Stimulated activated CD4-positive, alpha-beta T cell treated with anti-CD3 and anti-CD28 coated beads, Interleukin-1b, Interleukin-23, amount 100 ng/mL, for 4 hours (primary cell): ENCODE data around the gene GTF3C4.

ENCODE experiments used
- DNase-seq, 2 donors: peaks; one replicate each; pipeline ENCODE4 v3.0.0-alpha.2; 2020; ENCODE audit warnings: low read depth in 2 of 2

GTF3C4 gene

GRCh38 chr9:132647355-132647754 is 22.9 kb upstream of the GTF3C4 start:
- DNase-seq: no peak

DNA sequence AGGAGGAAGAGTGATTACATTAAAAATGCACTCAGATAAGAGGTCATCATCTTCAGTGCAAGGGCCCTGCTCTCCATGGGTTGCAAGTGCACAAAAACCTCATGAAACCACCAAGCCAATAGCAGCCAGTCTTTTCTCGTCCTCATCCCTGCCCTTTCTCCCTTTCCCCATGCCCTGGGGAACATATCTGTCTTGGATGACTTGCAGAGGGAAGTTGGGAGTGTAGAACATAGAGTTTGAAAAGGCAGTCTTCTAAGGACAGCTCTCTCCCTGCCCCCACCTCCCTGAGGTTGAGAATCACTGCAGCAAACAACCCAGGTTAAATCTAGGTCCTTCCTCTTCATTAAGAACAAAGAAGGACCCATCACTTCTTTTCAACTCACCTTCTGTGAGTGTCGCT is 22.5 kb upstream of the GTF3C4 start:
- DNase-seq: no peak

GRCh38 chr9:132648283-132648682 is 22.0 kb upstream of the GTF3C4 start:
- no peak for DNase-seq

DNA sequence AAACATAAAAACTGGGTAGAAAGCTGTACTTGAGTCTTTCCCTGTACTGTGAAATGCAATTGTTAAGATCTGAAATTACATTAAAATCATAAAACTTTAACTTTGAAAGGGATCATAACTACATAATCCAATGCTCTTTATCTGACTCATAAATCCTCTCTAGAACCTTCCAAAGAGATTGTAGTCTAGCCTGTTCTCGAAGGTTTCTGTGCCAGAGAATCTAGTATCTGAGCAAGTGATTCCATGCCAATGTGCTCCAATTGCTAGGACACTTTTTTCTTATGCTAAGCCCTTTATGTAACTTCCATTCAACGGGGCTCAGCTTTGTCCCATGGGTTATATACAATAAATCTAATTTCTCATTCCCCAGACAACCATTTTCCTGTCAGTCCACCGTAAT is 21.6 kb upstream of the GTF3C4 start:
- DNase-seq: no peak

DNA sequence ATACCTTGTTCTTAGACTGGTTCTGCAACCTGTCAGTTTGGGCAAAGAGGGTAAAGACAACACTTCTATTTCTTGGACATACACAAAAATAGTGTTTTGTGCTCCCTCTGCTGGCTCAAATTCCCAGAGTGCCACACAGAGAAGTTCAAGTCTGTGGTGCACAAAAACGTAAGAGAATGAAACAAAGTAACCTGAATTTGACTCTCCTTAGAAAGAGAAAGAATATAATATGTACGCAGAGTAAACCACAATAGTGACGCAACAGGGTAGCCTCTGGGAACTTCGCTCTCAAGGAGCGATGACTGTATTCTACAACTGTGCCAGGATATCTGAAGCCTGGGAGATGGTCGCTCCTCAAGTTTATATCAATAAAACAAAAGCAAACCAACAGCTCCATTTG is 19.0 kb upstream of the GTF3C4 start:
- DNase-seq: no peak

- no peak for DNase-seq
These were observed 14.0 kb upstream of the GTF3C4 start for GRCh38 chr9:132656299-132656698.

GRCh38 chr9:132662152-132662945 is 7.9 kb upstream of the GTF3C4 start:
- no peak for DNase-seq

- no peak for DNase-seq
These were observed 7.1 kb upstream of the GTF3C4 start for GRCh38 chr9:132663117-132663516.

DNA sequence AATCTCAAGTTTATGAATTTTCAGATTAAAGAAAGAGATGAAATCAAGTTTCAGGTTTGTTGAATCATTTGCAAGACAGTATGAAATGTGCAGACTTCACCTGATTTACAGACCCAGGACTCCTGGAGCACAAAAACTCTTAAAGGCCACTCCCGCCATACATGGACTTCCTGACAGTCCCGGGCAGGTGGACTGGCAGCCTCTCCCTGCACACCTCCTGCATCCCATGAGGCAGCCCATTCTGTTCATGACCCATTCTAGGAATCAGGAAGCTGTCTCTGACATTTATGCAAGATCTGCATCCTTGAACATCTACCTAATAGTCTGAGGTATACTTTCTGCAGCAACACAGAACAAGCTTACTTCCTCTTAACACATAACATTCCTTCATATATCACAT is 6.4 kb upstream of the GTF3C4 start:
- DNase-seq: no peak

DNA sequence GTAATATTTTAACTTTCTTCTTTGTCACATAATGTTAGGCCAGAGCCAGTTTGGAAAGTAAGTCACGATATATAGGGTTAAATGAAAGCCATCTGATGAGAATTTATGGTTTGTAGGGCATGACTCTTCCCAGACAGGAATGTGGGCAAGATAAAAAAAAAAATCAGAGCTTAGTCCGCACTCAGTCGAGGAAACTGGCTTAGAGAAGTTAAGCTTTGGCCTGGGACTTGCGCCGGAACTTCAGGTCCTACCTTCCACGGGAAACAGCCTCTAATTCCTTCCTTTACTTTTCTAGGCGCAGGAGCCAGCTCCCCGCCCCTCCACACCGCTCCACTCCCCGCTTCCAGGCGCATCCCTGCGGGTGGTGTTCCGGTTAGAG is 956 bp upstream of the GTF3C4 start:
- no peak for DNase-seq

DNA sequence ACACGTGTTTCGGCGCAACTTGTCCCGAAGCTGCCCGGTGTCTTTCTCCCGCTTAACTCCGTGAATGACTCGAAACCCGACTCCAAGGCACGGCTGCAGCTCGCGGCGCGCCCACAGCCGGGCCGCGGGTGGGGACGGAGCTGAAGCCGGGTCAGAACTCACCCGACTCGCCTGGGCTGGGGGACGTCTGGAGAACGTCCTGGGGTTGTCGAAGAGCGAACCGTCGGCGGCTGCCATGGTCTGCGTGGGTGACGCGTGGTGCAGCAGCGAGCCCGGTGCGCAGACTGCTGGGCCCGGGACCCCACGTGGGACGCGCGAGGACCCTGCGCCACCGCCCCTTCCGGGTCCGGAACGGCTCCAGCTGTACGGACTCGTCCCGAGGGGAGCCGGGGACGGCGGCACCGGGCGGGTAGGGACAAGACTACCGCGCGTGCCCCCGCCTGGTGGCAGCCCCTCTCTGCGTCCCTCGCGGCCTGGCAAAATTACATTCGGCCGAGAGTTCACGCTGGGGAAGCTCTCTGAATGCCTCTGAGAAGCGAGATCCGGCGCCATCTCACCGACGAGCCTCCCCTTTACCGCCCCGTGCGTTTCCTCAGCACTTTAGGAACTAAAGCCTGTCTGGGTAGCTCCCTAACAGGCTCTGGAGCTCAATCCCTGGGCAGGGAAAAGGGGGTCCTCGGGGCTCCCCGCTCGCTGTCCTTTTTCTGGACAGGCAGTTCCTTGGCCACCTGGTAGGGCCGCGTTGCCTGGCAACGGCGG is 387 bp upstream of the GTF3C4 start, which contains the start of gene DDX31:
Gene DDX31 (minus strand): TSS at position 286 of the 759 bp plus-strand sequence. CDS start 49 bp downstream, at position 237.
- peak; percentile 84 to 85 for DNase-seq

DNA sequence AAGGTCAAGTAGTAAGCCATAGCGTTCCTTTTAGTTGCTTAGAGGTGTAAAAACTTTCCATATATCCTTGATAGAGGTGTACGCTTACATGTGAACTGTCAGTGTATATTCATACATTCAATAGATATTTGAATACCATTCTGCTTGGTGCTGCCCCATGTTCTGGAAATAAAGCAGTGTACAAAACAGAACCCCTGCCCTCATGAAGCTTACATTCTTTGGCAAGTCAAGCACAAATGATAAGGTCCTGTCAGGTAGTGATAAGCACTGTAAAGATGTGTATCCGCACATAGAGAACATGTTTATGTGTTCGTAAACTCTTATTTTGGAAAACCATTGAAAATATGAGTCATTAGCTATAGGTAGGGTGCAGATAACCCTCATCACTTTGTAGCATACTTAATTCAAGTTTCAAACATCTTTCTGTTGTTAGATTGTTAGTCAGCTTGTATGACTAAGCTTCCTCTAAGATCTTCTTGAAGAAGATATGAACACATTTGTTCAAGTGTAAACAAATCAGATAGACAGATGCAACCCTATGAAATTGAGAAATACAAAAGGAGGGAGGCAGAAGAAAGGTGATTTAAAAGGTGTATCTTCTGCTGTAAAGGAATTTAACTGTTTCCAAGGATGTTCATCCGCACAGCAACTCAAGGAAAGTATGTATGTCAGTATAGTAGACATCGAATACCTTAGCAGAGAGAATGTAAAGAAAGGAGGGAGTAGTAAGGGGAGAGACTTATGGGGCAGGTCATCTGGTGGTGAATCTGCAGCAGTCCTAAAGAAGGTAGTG is 1.6 kb downstream of the GTF3C4 start:
- no peak for DNase-seq

DNA sequence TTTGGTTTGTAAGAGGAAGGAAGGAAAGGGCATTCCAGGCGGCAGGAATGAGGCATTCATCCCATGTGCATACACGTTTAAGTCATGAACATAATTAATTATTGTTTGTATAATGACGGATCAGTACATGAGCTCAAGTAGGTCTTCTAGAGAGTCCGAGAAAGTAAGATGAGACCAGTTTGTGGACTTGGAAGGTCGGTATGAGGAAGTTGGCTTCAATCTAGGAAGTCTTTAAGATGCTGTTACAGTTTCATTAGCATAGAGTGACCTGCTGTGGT is 2.1 kb downstream of the GTF3C4 start:
- DNase-seq: no peak

- no peak for DNase-seq
These were observed 3.1 kb downstream of the GTF3C4 start for GRCh38 chr9:132673355-132673754.

DNA sequence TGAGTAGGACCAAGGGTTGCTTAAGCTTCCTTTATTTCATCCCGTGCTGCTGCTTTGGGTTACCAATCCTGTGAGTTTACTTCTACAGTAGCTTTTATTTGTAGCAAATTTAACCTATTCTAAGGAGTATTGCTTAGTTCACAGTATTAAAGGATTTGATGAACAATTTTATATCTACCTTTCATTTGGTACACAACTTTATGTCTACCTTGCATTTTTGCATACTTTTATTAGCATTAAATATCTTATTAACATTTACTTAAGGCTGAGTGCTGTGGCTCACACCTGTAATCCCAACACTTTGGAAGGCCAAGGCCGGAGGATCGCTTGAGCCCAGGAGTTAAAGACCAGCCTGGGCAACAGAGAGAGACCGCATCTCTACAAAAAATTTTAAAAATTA is 4.2 kb downstream of the GTF3C4 start:
- no peak for DNase-seq

DNA sequence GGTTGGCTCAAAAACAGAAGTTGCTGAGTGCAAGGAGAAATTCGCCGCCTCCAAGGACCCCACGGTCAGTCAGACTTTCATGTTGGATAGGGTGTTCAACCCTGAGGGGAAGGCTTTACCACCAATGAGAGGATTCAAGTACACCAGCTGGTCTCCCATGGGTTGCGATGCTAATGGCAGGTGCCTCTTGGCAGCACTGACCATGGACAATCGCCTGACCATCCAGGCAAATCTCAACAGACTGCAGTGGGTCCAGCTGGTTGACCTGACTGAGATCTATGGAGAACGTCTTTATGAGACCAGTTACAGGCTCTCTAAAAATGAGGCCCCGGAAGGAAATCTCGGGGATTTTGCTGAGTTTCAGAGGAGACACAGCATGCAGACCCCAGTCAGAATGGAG is 7.7 kb downstream of the GTF3C4 start:
- DNase-seq: no peak

DNA sequence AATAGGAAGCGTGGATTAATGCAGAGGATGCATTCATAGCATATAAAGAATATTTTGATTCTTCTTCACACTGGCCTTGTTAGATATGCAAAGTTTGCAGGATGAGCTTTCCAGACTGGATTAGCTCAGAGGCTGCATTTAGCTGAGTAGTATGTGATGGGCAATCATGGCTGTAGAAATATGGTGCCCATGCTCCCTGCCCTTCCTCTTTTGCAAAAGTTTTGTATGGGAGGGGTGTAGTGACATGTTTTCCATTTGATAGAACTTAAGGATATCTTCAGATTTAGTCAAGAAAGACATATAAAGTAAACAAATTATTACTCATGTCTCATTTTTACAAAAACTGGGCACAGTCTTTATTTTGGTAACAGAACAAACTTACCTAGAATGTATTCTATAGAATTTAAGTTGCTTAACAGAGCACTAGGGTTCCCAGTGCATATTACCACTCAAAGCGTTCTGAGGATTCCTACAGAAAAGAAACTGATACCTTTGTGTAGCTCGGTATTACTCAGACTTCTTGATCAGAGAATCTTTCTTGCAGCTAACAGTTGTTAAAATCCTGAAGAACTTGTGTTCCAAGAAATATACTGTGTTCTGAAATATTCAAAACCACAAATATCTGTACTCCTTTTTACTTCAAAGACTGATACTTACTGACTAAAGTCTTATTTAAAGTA is 9.8 kb downstream of the GTF3C4 start:
- DNase-seq: no peak

GRCh38 chr9:132681561-132681960 is 11.3 kb downstream of the GTF3C4 start:
- no peak for DNase-seq

DNA sequence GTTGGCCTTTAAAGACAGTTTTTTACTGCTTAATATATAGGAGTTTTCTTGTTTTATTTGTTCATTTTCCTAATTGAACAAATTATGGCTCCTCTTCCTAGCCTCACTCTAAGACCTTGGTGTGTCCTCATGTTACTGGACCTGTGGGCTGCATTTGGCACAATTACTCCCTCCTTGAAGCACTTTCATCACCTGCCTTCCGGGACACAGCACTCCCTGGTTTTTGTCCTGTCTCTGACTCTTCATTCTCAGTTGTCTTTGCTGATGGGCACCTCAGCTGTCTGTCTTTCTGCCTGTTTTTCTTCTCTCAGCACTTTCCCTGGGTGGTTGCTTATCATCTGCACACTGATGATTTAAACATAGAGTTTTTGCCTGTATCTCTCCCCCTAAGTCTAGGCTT is 13.6 kb downstream of the GTF3C4 start:
- no peak for DNase-seq

DNA sequence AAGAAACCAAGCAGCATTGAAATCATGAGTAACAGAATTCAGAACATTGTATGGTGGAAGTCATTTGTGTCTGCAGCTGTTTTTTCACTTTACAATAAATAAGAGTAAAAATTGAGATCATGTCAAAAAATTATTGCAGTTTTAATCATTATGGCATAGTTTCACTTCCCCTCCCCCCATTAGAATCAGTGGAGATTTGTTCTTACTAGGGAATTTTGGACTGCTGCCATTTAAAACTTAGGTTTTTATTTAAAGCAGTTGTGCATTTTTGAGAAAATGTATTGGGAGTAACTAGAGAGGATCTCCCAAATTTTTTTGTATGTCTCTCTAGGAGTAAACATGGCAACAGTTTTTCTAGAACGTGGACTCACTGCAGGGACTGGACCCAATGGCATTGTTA is 20.4 kb downstream of the GTF3C4 start:
- DNase-seq: no peak

- DNase-seq: peak in 1 of 2 donors; percentile 12
These were observed 23.9 kb downstream of the GTF3C4 start for GRCh38 chr9:132694144-132694543.

DNA sequence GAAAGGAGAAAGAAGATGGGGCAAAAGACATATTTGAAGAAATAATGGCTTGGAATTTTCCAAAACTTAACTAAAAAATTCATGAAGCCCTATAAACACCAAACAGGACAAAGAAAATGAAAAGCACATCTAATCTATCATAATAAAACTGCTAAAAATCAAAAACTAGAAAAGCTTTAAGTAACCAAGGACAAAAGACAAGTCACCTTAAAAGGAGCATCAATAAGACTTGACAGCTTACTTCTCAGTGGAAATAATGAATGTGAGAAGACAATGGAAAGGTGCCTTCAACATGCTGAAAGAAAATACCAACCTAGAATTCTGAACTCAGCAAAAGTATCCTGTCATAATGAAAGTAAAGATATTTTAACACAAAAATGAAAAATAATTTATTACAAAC is 27.0 kb downstream of the GTF3C4 start:
- no peak for DNase-seq
